GM21723 (cell line): ENCODE measurements around the gene GSE1.

ENCODE experiments used
- ATAC-seq: cut with Tn5 transposase; IDR thresholded peaks from one replicate; pipeline ENCODE4 v1.9.1; 2021; ENCODE audit warnings: mild to moderate bottlenecking, moderate library complexity; ENCODE audit not compliant: unreplicated experiment

Gene GSE1

GRCh38 chr16:85658504-85659326 lies 45.6 kb downstream of the GSE1 start:
- ATAC-seq: no peak

- ATAC-seq: no peak
Measured at GRCh38 chr16:85659336-85659735, 46.2 kb downstream of the GSE1 start.

- no peak for ATAC-seq
Measured at GRCh38 chr16:85659805-85660511, 46.8 kb downstream of the GSE1 start.

- ATAC-seq: no peak
Measured at GRCh38 chr16:85660843-85661739, 48.0 kb downstream of the GSE1 start.

GRCh38 chr16:85661740-85662481 lies 48.8 kb downstream of the GSE1 start:
- no peak for ATAC-seq

- no peak for ATAC-seq
Measured at GRCh38 chr16:85662482-85662812, 49.3 kb downstream of the GSE1 start.

- no peak for ATAC-seq
Measured at GRCh38 chr16:85662976-85663830, 50.1 kb downstream of the GSE1 start.

- ATAC-seq: no peak
Measured at GRCh38 chr16:85663891-85664321, 50.8 kb downstream of the GSE1 start.

GRCh38 chr16:85664580-85665372 lies 51.7 kb downstream of the GSE1 start:
- ATAC-seq: no peak

GRCh38 chr16:85665373-85665740 lies 52.2 kb downstream of the GSE1 start:
- no peak for ATAC-seq

- no peak for ATAC-seq
Measured at GRCh38 chr16:85665929-85666328, 52.8 kb downstream of the GSE1 start.

- ATAC-seq: no peak
Measured at GRCh38 chr16:85667261-85667660, 54.1 kb downstream of the GSE1 start.

GRCh38 chr16:85667841-85668413 lies 54.8 kb downstream of the GSE1 start:
- no peak for ATAC-seq

GRCh38 chr16:85668676-85669424 lies 55.7 kb downstream of the GSE1 start:
- no peak for ATAC-seq

- no peak for ATAC-seq
Measured at GRCh38 chr16:85670840-85671239, 57.7 kb downstream of the GSE1 start.

- no peak for ATAC-seq
Measured at GRCh38 chr16:85673529-85674417, 60.7 kb downstream of the GSE1 start.

- no peak for ATAC-seq
Measured at GRCh38 chr16:85674418-85674755, 61.3 kb downstream of the GSE1 start.
